ENCODE measurements around the gene NIPBL.

DNA sequence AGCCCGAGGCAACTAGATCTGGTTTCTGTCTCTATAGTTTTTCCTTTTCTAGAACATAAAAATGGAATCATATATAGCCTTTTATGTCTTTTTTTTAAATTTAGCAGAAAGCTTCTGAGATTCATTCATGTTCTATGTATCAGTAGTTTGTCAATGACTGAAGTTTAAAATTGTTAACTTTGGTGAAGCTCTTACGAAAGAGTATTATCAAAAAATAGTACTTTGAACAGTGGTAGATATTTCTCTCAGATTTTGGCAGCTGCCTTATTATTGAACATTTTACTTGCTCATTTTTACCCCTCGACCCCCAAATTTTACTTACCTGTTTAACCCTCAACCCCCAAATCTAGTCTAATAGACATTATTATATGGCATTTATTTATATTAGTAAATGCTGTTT lies 10.2 kb downstream of the NIPBL start:
- TF ChIP-seq, protein P1, sequence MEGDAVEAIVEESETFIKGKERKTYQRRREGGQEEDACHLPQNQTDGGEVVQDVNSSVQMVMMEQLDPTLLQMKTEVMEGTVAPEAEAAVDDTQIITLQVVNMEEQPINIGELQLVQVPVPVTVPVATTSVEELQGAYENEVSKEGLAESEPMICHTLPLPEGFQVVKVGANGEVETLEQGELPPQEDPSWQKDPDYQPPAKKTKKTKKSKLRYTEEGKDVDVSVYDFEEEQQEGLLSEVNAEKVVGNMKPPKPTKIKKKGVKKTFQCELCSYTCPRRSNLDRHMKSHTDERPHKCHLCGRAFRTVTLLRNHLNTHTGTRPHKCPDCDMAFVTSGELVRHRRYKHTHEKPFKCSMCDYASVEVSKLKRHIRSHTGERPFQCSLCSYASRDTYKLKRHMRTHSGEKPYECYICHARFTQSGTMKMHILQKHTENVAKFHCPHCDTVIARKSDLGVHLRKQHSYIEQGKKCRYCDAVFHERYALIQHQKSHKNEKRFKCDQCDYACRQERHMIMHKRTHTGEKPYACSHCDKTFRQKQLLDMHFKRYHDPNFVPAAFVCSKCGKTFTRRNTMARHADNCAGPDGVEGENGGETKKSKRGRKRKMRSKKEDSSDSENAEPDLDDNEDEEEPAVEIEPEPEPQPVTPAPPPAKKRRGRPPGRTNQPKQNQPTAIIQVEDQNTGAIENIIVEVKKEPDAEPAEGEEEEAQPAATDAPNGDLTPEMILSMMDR (IDR thresholded peaks at IDR 0.05; ENCODE audit: poor library complexity) = no peak
- TF ChIP-seq EZH2 (IDR thresholded peaks at IDR 0.05; ENCODE audit: borderline replicate concordance) = no peak

Measured in hepatocyte (in vitro differentiated cells).